Measurements from ENCODE around the gene EPN2. TPM values are rescaled to one million over a fixed set of nuclear protein-coding genes. Genes with fewer than 3 reads are reported as not detected.

EPN2 gene
- total RNA-seq, 1 experiment from 2014 or later = 57.8 TPM

DNA sequence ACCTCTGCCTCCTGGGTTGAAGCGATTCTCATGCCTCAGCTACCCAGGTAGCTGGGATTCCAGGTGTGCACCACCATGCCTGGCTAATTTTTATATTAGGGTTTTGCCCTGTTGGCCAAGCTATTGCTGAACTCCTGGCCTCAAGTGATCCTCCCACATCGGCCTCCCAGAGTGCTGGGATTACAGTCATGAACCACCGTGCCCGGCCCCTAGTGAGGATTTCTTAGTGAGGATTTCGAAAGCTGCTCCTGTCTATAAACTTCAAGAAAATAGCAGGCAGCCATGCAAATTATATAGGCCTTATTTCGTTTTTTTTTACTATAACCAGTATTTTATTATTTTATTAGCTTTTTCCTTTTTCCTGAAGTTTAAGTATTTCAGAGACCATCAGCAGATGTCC lies 41.6 kb downstream of the EPN2 start:
- Histone ChIP-seq H3K18ac (ENCODE audit: insufficient read length, low read depth, low read length) (no peak overlapping the region), H3K4ac (ENCODE audit: low read depth, low read length) (no peak overlapping the region), H3K14ac (ENCODE audit: insufficient read depth, low read length) (no peak overlapping the region), H3K9ac (ENCODE audit: extremely low read depth, insufficient read length, low read length) (no peak overlapping the region), H3K27ac (ENCODE audit: insufficient read length, low read depth, low read length) (no peak overlapping the region), H3K23me2 (ENCODE audit: insufficient read length, low read depth, low read length, poor library complexity, severe bottlenecking) (no peaks in the 10 kb centered on the region), H3K79me2 (ENCODE audit: insufficient read depth, low read length) (peaks cover 6% of the 10 kb centered on the region; the same call in 1 of the 2 replicates), H3K79me1 (ENCODE audit: insufficient read depth, low read depth, low read length, poor library complexity, severe bottlenecking) (peaks cover 2% of the 10 kb centered on the region), H3K23ac (ENCODE audit: insufficient read length, low read depth, low read length) (no peak overlapping the region), H2AK5ac (ENCODE audit: insufficient read length, low read length) (no peak overlapping the region), H2BK15ac (ENCODE audit: low read depth, low read length) (no peak overlapping the region), H2BK20ac (ENCODE audit: low read depth, low read length, poor library complexity, severe bottlenecking) (no peak overlapping the region), H3K9me3 (ENCODE audit: control insufficient read depth, low read depth, low read length) (no peaks in the 10 kb centered on the region), H3T11ph (ENCODE audit: low read length) (no peak overlapping the region), H3K4me1 (ENCODE audit: insufficient read depth, low read length) (peaks cover 7% of the 10 kb centered on the region), H4K20me1 (ENCODE audit: control insufficient read depth, insufficient read depth, insufficient read length) (no peaks in the 10 kb centered on the region), H3K4me2 (ENCODE audit: insufficient read depth, insufficient read length, low read length) (no peak overlapping the region), H2BK5ac (ENCODE audit: insufficient read length, low read length) (no peak overlapping the region), H3K56ac (ENCODE audit: insufficient read length, low read depth, low read length) (no peak overlapping the region), H4K91ac (ENCODE audit: insufficient read length, low read depth, low read length) (no peak overlapping the region), H4K5ac (ENCODE audit: insufficient read length, low read depth, low read length) (no peak overlapping the region), H3K27me3 (ENCODE audit: insufficient read depth, low read length) (no peaks in the 10 kb centered on the region), H2AFZ (ENCODE audit: low read length) (no peak overlapping the region), H4K8ac (replicated peaks; ENCODE audit: insufficient read length, low read depth, low read length) (no peak overlapping the region), H2BK120ac (ENCODE audit: low read depth, low read length, poor library complexity, severe bottlenecking) (no peak overlapping the region), H2BK12ac (ENCODE audit: insufficient read length, low read depth, low read length) (no peak overlapping the region)
- Mint-ChIP-seq H3K27me3 (ENCODE audit: low read depth) (no peaks in the 10 kb centered on the region), H3K36me3 (ENCODE audit: insufficient read depth in 1 of 3, low read depth in 3 of 3) (peaks cover 17 to 40% (median 24%) of the 10 kb centered on the region in 3 experiments; a peak in 6 of 7 replicates), H3K9me3 (no peaks in the 10 kb centered on the region), H3K4me3 (no peak overlapping the region), H3K27ac (no peak overlapping the region), H3K4me1 (peaks cover 22% of the 10 kb centered on the region in 2 experiments)
- no peak for TF ChIP-seq CTCF (conservative IDR thresholded peaks at IDR 0.05)
- DNase-seq = no peak
- no CpG with 5 or more reads among the region's 6 CpGs for WGBS (ENCODE audit: extremely low coverage, insufficient read length, low lambda C conversion rate)

All from H9 (cell line).